ENCODE data around the gene CDH3.
"Not testable (repeated sequence)": the region's sequence is repeated elsewhere in the genome, so short reads cannot be mapped to it uniquely, and the experiment has no call there.

CDH3 gene

GRCh38 chr16:68715471-68715870 is 70.4 kb downstream of the CDH3 start:
- H3K4me2 ChIP-seq (ENCODE audit: low read depth, low read length, poor library complexity, severe bottlenecking), result no peak overlapping the region
- no peak overlapping the region for H3K9ac ChIP-seq (ENCODE audit: low read depth, low read length, poor library complexity, severe bottlenecking)
- no peak overlapping the region for H2AFZ ChIP-seq (ENCODE audit: low read length)
- H3K36me3 ChIP-seq (ENCODE audit: insufficient read depth, low read length), result no peaks in the 10 kb centered on the region
- TF ChIP-seq CTCF (conservative IDR thresholded peaks at IDR 0.05; ENCODE audit: low read length) (no peak), EZH2phosphoT487 (IDR thresholded peaks at IDR 0.05; ENCODE audit: borderline replicate concordance) (no peak)
- no peaks in the 10 kb centered on the region for H3K79me2 ChIP-seq (ENCODE audit: insufficient read depth, low read length)
- no peak overlapping the region for H3K4me3 ChIP-seq (ENCODE audit: low read length, poor library complexity, severe bottlenecking)
- H3F3A ChIP-seq (ENCODE audit: low read depth), result no peaks in the 10 kb centered on the region
- H3K4me1 ChIP-seq (ENCODE audit: insufficient read depth, low read length, poor library complexity, severe bottlenecking), result no peaks in the 10 kb centered on the region
- no peaks in the 10 kb centered on the region for H3K27me3 ChIP-seq (ENCODE audit: insufficient read depth, low read length, poor library complexity, severe bottlenecking)
- no peaks in the 10 kb centered on the region for H3K9me2 ChIP-seq (replicated peaks; ENCODE audit: low read depth, low read length)
- H3K9me3 ChIP-seq (ENCODE audit: insufficient read depth, low read depth, low read length), result no peaks in the 10 kb centered on the region
- H4K20me1 ChIP-seq (ENCODE audit: insufficient read depth, low read length, poor library complexity, severe bottlenecking), result no peaks in the 10 kb centered on the region

- not testable (repeated sequence) for H3K79me2 ChIP-seq (ENCODE audit: insufficient read depth, low read length); H3K27me3 ChIP-seq (ENCODE audit: insufficient read depth, low read length, poor library complexity, severe bottlenecking); H3K9me3 ChIP-seq (ENCODE audit: insufficient read depth, low read depth, low read length); H3K36me3 ChIP-seq (ENCODE audit: insufficient read depth, low read length); H3K4me2 ChIP-seq (ENCODE audit: low read depth, low read length, poor library complexity, severe bottlenecking); H3K4me3 ChIP-seq (ENCODE audit: low read length, poor library complexity, severe bottlenecking); H3K4me1 ChIP-seq (ENCODE audit: insufficient read depth, low read length, poor library complexity, severe bottlenecking); H2AFZ ChIP-seq (ENCODE audit: low read length); H3K9ac ChIP-seq (ENCODE audit: low read depth, low read length, poor library complexity, severe bottlenecking); H3F3A ChIP-seq (ENCODE audit: low read depth); H4K20me1 ChIP-seq (ENCODE audit: insufficient read depth, low read length, poor library complexity, severe bottlenecking); H3K9me2 ChIP-seq (replicated peaks; ENCODE audit: low read depth, low read length)
Measured at GRCh38 chr16:68716516-68716915, 71.4 kb downstream of the CDH3 start.

- Histone ChIP-seq H3K4me2 (ENCODE audit: low read depth, low read length, poor library complexity, severe bottlenecking) (no peak overlapping the region), H3F3A (ENCODE audit: low read depth) (no peaks in the 10 kb centered on the region), H3K36me3 (ENCODE audit: insufficient read depth, low read length) (no peaks in the 10 kb centered on the region), H3K27me3 (ENCODE audit: insufficient read depth, low read length, poor library complexity, severe bottlenecking) (no peaks in the 10 kb centered on the region), H3K9ac (ENCODE audit: low read depth, low read length, poor library complexity, severe bottlenecking) (no peak overlapping the region), H3K4me1 (ENCODE audit: insufficient read depth, low read length, poor library complexity, severe bottlenecking) (no peaks in the 10 kb centered on the region), H3K4me3 (ENCODE audit: low read length, poor library complexity, severe bottlenecking) (no peak overlapping the region), H2AFZ (ENCODE audit: low read length) (no peak overlapping the region), H3K79me2 (ENCODE audit: insufficient read depth, low read length) (no peaks in the 10 kb centered on the region), H4K20me1 (ENCODE audit: insufficient read depth, low read length, poor library complexity, severe bottlenecking) (no peaks in the 10 kb centered on the region), H3K9me3 (ENCODE audit: insufficient read depth, low read depth, low read length) (no peaks in the 10 kb centered on the region), H3K9me2 (replicated peaks; ENCODE audit: low read depth, low read length) (no peaks in the 10 kb centered on the region)
- no peak for TF ChIP-seq CTCF (conservative IDR thresholded peaks at IDR 0.05; ENCODE audit: low read length)
- no peak for TF ChIP-seq EZH2phosphoT487 (IDR thresholded peaks at IDR 0.05; ENCODE audit: borderline replicate concordance)
Measured at GRCh38 chr16:68717684-68718083, 72.6 kb downstream of the CDH3 start.

- no peak overlapping the region for H3K9ac ChIP-seq (ENCODE audit: low read depth, low read length, poor library complexity, severe bottlenecking)
- no peaks in the 10 kb centered on the region for H3K4me1 ChIP-seq (ENCODE audit: insufficient read depth, low read length, poor library complexity, severe bottlenecking)
- H3K27me3 ChIP-seq (ENCODE audit: insufficient read depth, low read length, poor library complexity, severe bottlenecking), result no peaks in the 10 kb centered on the region
- H4K20me1 ChIP-seq (ENCODE audit: insufficient read depth, low read length, poor library complexity, severe bottlenecking), result no peaks in the 10 kb centered on the region
- no peak for TF ChIP-seq EZH2phosphoT487 (IDR thresholded peaks at IDR 0.05; ENCODE audit: borderline replicate concordance)
- H3K4me3 ChIP-seq (ENCODE audit: low read length, poor library complexity, severe bottlenecking), result no peak overlapping the region
- no peaks in the 10 kb centered on the region for H3K9me3 ChIP-seq (ENCODE audit: insufficient read depth, low read depth, low read length)
- H3K36me3 ChIP-seq (ENCODE audit: insufficient read depth, low read length), result no peaks in the 10 kb centered on the region
- H3F3A ChIP-seq (ENCODE audit: low read depth), result no peaks in the 10 kb centered on the region
- H3K79me2 ChIP-seq (ENCODE audit: insufficient read depth, low read length), result no peaks in the 10 kb centered on the region
- H2AFZ ChIP-seq (ENCODE audit: low read length), result no peak overlapping the region
- no peak overlapping the region for H3K4me2 ChIP-seq (ENCODE audit: low read depth, low read length, poor library complexity, severe bottlenecking)
- no peaks in the 10 kb centered on the region for H3K9me2 ChIP-seq (replicated peaks; ENCODE audit: low read depth, low read length)
Measured at GRCh38 chr16:68718590-68718989, 73.5 kb downstream of the CDH3 start.

Data from Loucy (cell line).